Neural progenitor cell (in vitro differentiated cells): ENCODE results near the gene ESPL1. TPM values are rescaled to one million over a fixed set of nuclear protein-coding genes. Genes with fewer than 3 reads are reported as not detected.
A peak's percentile ranks its signal among the peaks of the same experiment; 100 is the strongest.

ENCODE experiments used
- DNase-seq: peaks from one replicate; pipeline ENCODE4 v3.0.0-alpha.2; 2016; ENCODE audit warnings: low spot score
- H2AFZ ChIP-seq: fragments of 200-600 bp; sonication (generic); replicated peaks from 2 replicates; pipeline ENCODE4 v1.6.1; 2016; ENCODE audit warnings: antibody characterized with exemption
- H3F3A ChIP-seq: fragments of 200-600 bp; sonication (generic); 2 replicates; pipeline ENCODE4 v1.6.1; 2016; ENCODE audit warnings: antibody characterized with exemption, low read depth
- H3K27ac ChIP-seq: fragments of 200-600 bp; sonication (generic); 2 replicates; pipeline ENCODE4 v1.5.1; 2016; ENCODE audit warnings: mild to moderate bottlenecking
- H3K27me3 ChIP-seq: fragments of 200-600 bp; sonication (generic); 2 replicates; pipeline ENCODE4 v1.6.1; 2016; ENCODE audit warnings: mild to moderate bottlenecking, moderate library complexity
- H3K36me3 ChIP-seq: fragments of 200-600 bp; sonication (generic); 2 replicates; pipeline ENCODE4 v1.5.1; 2016
- H3K4me1 ChIP-seq: fragments of 200-600 bp; sonication (generic); 2 replicates; pipeline ENCODE4 v1.6.1; 2016; ENCODE audit warnings: mixed run types
- H3K4me2 ChIP-seq: fragments of 200-600 bp; sonication (generic); 2 replicates; pipeline ENCODE4 v1.6.1; 2016
- H3K4me3 ChIP-seq: fragments of 200-600 bp; sonication (generic); 2 replicates; pipeline ENCODE4 v1.5.1; 2016
- H3K79me2 ChIP-seq: fragments of 200-600 bp; sonication (generic); 2 replicates; pipeline ENCODE4 v1.6.1; 2016; ENCODE audit warnings: low read depth
- H3K9ac ChIP-seq: fragments of 200-600 bp; sonication (generic); 2 replicates; pipeline ENCODE4 v1.6.1; 2016
- H3K9me3 ChIP-seq: fragments of 200-600 bp; sonication (generic); 2 replicates; pipeline ENCODE4 v1.5.1; 2016; ENCODE audit warnings: low read depth
- H4K20me1 ChIP-seq: fragments of 200-600 bp; sonication (generic); 2 replicates; pipeline ENCODE4 v1.6.1; 2016; ENCODE audit warnings: low read depth
- H3K27ac Mint-ChIP-seq: 3 replicates; pipeline ENCODE4 v1.8.0; 2021; ENCODE audit warnings: mixed read lengths
- H3K27me3 Mint-ChIP-seq: 2 replicates; pipeline ENCODE4 v1.8.0; 2022; ENCODE audit warnings: low read depth, mild to moderate bottlenecking, inconsistent platforms, moderate library complexity, mixed read lengths; ENCODE audit not compliant: insufficient read depth
- H3K36me3 Mint-ChIP-seq: 3 replicates; pipeline ENCODE4 v1.8.0; 2021; ENCODE audit warnings: mixed read lengths
- H3K4me1 Mint-ChIP-seq: 3 replicates; pipeline ENCODE4 v1.8.0; 2021; ENCODE audit warnings: mixed read lengths
- H3K4me3 Mint-ChIP-seq: 3 replicates; pipeline ENCODE4 v1.8.0; 2021; ENCODE audit warnings: mild to moderate bottlenecking, moderate library complexity, mixed read lengths
- H3K9me3 Mint-ChIP-seq: 3 replicates; pipeline ENCODE4 v1.8.0; 2020; ENCODE audit warnings: mixed read lengths
- CTCF ChIP-seq: fragments of 200-600 bp; sonication (generic); IDR thresholded peaks from 2 replicates; pipeline ENCODE4 v1.5.1; 2017; ENCODE audit warnings: antibody characterized with exemption, mild to moderate bottlenecking
- EZH2 ChIP-seq: fragments of 200-600 bp; sonication (generic); IDR thresholded peaks from 2 replicates; pipeline ENCODE4 v1.6.1; 2017; ENCODE audit warnings: antibody characterized with exemption, mild to moderate bottlenecking, moderate library complexity
- EZH2phosphoT487 ChIP-seq: fragments of 200-600 bp; sonication (generic); IDR thresholded peaks from 2 replicates; pipeline ENCODE4 v1.6.1; 2017; ENCODE audit warnings: antibody characterized with exemption
- total RNA-seq: library from RNA; depleted of rRNA; stranded (reverse); fragments of >200 nt; gene quantifications from 2 replicates; pipeline ENCODE4 v1.2.3, GENCODE V29; 2015; ENCODE audit warnings: low replicate concordance

ESPL1 gene
- total RNA-seq, 1 donor from 2014 or later, result 34.3 TPM

- Histone ChIP-seq H3K27ac (no peak overlapping the region), H3K4me2 (no peak overlapping the region), H3K36me3 (no peaks in the 10 kb centered on the region), H3K9me3 (no peaks in the 10 kb centered on the region), H3K9ac (no peak overlapping the region), H3K4me1 (peaks cover 28% of the 10 kb centered on the region), H3K79me2 (no peaks in the 10 kb centered on the region), H3K27me3 (no peaks in the 10 kb centered on the region), H2AFZ (no peak overlapping the region), H4K20me1 (no peaks in the 10 kb centered on the region), H3F3A (peaks cover 37% of the 10 kb centered on the region), H3K4me3 (no peak overlapping the region)
- DNase-seq, result no peak
- Mint-ChIP-seq H3K27ac (no peak overlapping the region), H3K36me3 (no peaks in the 10 kb centered on the region), H3K4me1 (peaks cover 33% of the 10 kb centered on the region), H3K9me3 (no peaks in the 10 kb centered on the region), H3K4me3 (no peak overlapping the region), H3K27me3 (peaks cover 11% of the 10 kb centered on the region)
- no peak for TF ChIP-seq EZH2phosphoT487
- TF ChIP-seq EZH2, result no peak
Observed at GRCh38 chr12:53245286-53245685, 22.8 kb upstream of the ESPL1 start.

DNA sequence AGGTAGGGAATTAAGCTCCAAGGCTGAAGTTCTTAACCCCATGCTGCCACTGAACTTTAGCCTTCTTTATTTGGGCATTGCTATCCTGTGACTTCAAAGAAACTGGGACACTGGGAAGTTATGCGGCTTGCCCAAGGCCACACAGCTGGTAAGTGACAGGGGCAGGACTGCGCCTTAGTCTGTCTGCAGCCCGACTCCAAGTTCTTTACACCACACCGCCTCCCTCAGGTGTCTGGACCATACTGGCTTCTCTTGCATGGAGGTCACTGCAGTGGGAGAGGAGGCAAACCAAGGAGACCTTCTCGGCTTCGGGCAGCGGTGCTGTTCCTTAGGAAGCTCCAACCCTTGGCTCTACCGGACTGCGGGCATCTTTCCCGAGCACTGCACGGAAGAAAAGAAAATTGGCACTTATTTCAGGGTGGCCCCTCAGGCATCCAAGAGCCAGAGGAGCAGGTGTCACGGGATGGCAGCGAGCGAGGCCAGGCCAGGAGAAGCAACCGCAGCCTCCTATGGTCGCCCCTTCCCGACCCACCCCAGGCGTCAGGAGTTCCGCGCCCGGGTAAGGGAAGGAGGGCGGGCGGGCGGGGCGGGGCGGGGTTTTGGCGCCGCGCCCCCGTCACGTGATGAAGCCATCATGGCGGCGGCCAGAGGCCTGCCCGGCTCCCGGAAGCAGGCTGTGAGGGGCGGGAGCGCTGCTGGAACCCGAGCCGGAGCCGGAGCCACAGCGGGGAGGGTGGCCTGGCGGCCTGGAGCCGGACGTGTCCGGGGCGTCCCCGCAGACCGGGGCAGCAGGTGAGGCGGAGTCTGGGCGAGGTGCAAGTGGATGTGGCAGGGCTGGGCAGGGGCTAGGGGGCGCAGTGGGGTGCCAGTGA is 16.4 kb upstream of the ESPL1 start:
- Mint-ChIP-seq H3K9me3 (no peaks in the 10 kb centered on the region), H3K4me1 (peaks cover 23% of the 10 kb centered on the region), H3K4me3 (peak overlapping the region; percentile 96), H3K36me3 (no peaks in the 10 kb centered on the region), H3K27me3 (peaks cover 3% of the 10 kb centered on the region), H3K27ac (peak overlapping the region; percentile 91)
- Histone ChIP-seq H3K4me3 (peak overlapping the region; percentile 87), H3F3A (peaks cover 19% of the 10 kb centered on the region), H4K20me1 (no peaks in the 10 kb centered on the region), H3K27ac (no peak overlapping the region), H3K4me1 (no peaks in the 10 kb centered on the region), H3K79me2 (peaks cover 15% of the 10 kb centered on the region), H3K36me3 (no peaks in the 10 kb centered on the region), H2AFZ (peak overlapping the region; percentile 94), H3K9ac (peak overlapping the region; percentile 80), H3K9me3 (no peaks in the 10 kb centered on the region), H3K27me3 (no peaks in the 10 kb centered on the region), H3K4me2 (peak overlapping the region; percentile 89)
- peak; percentile 96 for DNase-seq
- TF ChIP-seq CTCF, result peak; percentile 31
- peak; percentile 25 for TF ChIP-seq EZH2phosphoT487
- TF ChIP-seq EZH2, result no peak

DNA sequence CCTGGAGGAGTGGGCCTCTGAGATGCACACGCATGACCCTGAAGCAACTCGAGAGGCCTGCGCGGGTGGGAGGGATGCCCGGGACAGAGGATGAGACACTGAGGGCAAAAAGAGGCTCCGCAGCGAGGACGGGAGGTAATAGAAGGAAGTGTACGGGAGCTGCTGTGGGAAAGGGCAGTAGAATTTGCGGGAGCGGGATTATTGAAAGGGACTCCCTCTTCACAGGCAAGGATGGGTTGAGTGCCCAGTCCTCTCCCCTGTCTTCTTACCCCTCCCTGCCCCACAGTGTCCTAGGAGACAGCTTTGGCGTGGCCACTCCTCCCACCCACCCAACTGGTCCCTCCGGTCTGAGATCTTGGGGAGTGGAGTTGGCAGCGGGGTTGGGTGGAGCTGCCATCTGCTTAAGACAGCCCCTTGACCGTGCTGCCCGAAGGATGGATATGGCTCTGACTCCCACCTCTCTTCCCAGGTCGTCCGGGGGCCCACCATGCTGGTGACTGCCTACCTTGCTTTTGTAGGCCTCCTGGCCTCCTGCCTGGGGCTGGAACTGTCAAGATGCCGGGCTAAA is 15.7 kb upstream of the ESPL1 start:
- H3K27ac ChIP-seq, result no peak overlapping the region
- Mint-ChIP-seq H3K27me3 (peaks cover 3% of the 10 kb centered on the region), H3K36me3 (no peaks in the 10 kb centered on the region), H3K4me1 (peaks cover 23% of the 10 kb centered on the region), H3K27ac (peak overlapping the region; percentile 69), H3K4me3 (peak overlapping the region; percentile 96), H3K9me3 (no peaks in the 10 kb centered on the region)
- H3K4me1 ChIP-seq, result no peaks in the 10 kb centered on the region
- H3K4me3 ChIP-seq, result peak overlapping the region; percentile 87
- no peaks in the 10 kb centered on the region for H3K9me3 ChIP-seq
- H3K27me3 ChIP-seq, result no peaks in the 10 kb centered on the region
- H4K20me1 ChIP-seq, result no peaks in the 10 kb centered on the region
- peak overlapping the region; percentile 89 for H3K4me2 ChIP-seq
- DNase-seq, result no peak
- H3K9ac ChIP-seq, result peak overlapping the region; percentile 80
- H3K36me3 ChIP-seq, result no peaks in the 10 kb centered on the region
- H3F3A ChIP-seq, result peaks cover 19% of the 10 kb centered on the region
- TF ChIP-seq CTCF (no peak), EZH2phosphoT487 (no peak), EZH2 (no peak)
- peak overlapping the region; percentile 94 for H2AFZ ChIP-seq
- peaks cover 15% of the 10 kb centered on the region for H3K79me2 ChIP-seq

DNA sequence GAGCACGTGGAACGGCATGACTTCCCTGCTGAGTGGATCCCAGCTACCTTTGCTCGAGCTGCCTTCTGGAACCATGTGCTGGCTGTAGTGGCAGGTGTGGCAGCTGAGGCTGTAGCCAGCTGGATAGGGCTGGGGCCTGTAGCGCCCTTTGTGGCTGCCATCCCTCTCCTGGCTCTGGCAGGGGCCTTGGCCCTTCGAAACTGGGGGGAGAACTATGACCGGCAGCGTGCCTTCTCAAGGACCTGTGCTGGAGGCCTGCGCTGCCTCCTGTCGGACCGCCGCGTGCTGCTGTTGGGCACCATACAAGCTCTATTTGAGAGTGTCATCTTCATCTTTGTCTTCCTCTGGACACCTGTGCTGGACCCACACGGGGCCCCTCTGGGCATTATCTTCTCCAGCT is 14.8 kb upstream of the ESPL1 start:
- H2AFZ ChIP-seq, result no peak overlapping the region
- Mint-ChIP-seq H3K27ac (no peak overlapping the region), H3K27me3 (peaks cover 7% of the 10 kb centered on the region), H3K4me3 (peak overlapping the region; percentile 96), H3K36me3 (no peaks in the 10 kb centered on the region), H3K9me3 (no peaks in the 10 kb centered on the region), H3K4me1 (peaks cover 23% of the 10 kb centered on the region)
- H4K20me1 ChIP-seq, result no peaks in the 10 kb centered on the region
- H3K36me3 ChIP-seq, result no peaks in the 10 kb centered on the region
- no peak overlapping the region for H3K4me3 ChIP-seq
- no peaks in the 10 kb centered on the region for H3K4me1 ChIP-seq
- no peak for DNase-seq
- H3K4me2 ChIP-seq, result no peak overlapping the region
- peaks cover 15% of the 10 kb centered on the region for H3K79me2 ChIP-seq
- H3K9me3 ChIP-seq, result no peaks in the 10 kb centered on the region
- TF ChIP-seq EZH2phosphoT487, result no peak
- no peak for TF ChIP-seq CTCF
- no peak for TF ChIP-seq EZH2
- no peaks in the 10 kb centered on the region for H3K27me3 ChIP-seq
- no peak overlapping the region for H3K27ac ChIP-seq
- H3K9ac ChIP-seq, result no peak overlapping the region
- H3F3A ChIP-seq, result peaks cover 19% of the 10 kb centered on the region
